Smooth muscle cell of the brain vasculature (primary cell): ENCODE data around the gene C2orf92.

ENCODE experiments used
- DNase-seq: peaks from one replicate; pipeline ENCODE4 v3.0.0-alpha.2; 2012; ENCODE audit warnings: low read depth, low spot score

The C2orf92 gene

DNA sequence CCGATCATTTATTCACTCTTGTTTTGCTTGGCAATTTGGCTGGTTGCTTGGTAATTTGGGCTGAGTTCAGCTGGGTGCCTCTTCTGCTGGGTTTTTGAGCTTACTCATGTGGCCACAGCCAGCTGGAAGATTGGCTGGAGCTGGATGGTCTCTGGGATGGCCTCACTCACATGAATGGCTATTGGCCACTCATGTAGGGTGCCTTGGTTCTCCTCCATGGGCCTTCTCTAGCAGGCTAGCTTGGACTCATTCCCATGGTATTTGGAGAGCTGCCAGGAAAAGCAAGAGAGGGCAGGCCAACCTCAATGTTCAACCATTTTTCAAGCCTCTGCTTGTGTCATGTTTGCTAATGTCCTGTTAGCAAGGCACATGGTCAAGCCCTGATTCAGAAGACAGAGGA, 60.7 kb downstream of the C2orf92 start:
- DNase-seq = no peak

DNA sequence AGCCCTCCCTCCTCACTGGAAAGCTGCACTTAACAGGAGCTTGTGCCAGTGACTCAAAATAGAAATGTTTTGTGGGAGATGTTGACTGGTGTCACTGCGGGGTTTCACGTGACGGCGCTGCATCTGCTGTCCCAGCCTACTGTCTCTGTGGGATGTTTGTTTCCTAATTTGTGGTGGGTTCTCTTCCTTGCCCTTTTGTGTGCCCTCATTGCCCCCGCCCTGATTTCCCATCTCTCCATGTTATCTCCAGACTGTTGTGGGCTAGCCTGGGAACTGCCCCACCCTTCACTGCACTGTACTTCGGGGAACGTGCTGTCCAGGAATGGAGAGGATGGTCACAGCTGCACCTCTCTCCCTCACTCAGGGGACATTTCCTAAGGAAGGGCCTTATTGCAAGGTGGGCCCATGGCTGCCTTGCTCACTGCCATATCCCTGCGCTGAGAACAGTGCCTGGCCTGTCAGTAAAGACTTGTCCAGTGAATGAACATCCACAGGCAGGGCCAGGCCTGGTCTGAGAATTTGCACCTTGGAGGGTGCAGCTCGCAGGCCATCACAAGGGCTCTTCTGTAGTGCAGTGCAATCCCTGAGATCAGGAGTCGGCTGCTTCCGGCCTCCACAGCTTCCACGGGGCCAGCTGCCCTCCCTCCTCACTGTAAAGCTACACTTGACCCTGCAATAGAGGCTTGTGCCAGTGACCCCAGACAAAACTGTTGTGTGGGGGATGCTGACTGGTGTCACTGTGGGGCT, 61.9 kb downstream of the C2orf92 start:
- DNase-seq = no peak

DNA sequence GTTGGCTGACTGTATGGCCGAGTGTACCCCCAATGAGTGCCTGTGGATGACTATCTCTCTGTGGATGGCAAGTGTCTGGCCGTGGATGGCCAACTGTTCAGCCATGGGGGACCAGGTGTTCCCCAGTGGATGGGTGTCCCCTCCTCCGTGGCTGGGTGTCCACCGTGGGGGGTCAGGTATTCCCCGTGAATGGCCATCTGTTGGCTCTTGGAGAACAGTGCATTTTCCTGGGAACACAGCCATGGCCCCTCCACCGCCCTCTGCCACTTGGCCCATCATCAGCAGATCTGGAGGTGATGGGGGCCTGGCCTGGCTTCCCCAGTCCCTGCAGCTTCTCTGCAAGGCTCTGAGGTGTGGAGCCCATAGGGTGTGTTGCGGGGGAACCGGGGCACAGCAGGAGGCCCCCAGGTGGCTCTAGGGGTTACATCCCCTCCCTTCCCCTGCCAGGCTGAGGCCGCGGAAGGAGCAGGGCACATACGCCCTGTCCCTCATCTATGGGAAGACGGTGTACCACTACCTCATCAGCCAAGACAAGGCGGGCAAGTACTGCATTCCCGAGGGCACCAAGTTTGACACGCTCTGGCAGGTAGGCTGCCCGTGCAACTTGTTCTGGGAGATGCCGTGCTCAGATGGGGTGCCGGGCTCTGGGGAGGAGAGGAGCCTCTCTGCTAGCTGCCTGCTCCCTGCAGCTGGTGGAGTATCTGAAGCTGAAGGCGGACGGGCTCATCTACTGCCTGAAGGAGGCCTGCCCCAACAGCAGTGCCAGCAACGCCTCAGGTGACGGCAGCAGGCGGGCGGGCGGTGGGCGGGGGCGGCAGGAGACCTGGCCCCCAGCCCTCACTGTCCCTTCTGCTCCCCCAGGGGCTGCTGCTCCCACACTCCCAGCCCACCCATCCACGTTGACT, 63.2 kb downstream of the C2orf92 start:
- no peak for DNase-seq

DNA sequence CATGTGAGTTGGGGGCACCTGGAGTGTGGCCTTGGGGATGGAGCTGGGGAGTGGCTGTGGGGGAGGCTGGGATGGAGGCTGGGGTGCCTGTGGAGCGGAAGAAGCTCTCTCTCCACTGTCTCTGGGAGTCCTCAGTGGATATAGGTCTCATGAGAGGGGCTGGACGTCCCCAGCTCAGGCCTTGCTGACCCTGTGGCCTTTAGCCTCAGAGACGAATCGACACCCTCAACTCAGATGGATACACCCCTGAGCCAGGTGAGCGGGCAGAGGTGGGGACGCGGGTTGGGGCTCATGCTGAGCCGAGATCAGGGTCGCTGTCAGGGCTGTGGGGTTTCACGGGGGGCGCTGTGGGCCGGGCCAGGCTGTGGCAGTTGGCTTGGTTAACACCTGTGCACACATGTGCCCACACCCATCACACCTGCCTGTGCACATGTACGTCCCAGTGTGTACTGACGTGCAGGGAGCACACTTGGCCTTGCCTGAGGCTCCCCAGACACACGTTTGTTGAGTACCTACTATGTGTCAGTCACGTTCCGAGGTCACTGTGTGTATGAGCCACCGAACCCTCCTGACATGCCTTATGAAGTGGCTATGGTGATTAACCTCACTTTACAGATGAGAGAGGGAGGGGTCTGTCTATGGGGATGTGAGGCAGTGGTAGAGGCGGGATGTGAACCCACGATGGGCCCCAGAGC, 64.0 kb downstream of the C2orf92 start:
- DNase-seq = no peak

DNA sequence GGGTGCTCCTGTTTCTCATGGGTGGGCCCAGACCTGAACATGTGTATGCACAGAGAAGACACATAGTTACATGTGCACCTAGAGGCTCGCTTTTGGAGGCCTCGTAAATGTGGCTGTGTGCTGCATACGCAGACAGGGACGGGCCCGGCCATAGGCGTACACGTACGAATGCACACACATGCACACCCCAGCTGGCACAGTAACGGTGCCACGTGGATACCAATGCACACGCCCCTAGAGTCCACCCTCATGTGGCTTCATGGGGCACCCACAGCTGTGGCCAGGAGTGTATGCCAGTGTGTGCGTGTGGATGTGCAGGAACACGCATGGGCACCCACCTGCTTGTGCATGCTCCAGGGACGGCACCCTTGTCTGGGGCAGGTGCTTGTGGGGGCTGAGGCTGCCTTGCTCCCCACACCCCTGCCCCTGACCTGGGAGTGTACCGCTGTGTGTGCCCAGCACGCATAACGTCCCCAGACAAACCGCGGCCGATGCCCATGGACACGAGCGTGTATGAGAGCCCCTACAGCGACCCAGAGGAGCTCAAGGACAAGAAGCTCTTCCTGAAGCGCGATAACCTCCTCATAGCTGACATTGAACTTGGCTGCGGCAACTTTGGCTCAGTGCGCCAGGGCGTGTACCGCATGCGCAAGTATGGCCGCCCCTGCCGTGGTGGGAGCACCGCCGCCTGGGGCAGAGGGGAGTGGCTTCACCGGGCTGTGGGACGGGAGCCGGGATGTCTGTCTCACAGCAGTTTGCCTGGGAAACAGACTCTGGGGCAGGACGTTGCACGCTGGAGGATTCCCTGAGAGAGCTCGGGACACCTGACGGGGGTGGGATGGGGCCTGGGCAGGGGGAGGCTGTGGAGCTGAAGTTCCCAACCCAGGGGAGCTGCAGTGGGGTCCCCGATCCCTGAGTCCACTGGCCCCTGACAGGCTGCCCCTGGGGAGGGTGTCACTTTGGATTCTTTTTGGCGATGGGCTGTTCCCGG, 64.8 kb downstream of the C2orf92 start:
- DNase-seq = no peak

DNA sequence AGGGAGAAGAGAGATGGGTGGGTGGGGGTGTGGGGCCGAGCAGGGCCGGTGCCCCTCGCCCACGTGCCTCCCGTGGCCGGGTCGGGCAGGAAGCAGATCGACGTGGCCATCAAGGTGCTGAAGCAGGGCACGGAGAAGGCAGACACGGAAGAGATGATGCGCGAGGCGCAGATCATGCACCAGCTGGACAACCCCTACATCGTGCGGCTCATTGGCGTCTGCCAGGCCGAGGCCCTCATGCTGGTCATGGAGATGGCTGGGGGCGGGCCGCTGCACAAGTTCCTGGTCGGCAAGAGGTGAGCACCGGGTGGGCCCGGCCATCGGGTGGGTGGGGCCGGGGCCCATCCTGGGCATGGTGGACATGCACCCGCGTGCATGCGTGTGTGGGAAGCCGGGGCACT, 65.6 kb downstream of the C2orf92 start:
- DNase-seq = no peak

DNA sequence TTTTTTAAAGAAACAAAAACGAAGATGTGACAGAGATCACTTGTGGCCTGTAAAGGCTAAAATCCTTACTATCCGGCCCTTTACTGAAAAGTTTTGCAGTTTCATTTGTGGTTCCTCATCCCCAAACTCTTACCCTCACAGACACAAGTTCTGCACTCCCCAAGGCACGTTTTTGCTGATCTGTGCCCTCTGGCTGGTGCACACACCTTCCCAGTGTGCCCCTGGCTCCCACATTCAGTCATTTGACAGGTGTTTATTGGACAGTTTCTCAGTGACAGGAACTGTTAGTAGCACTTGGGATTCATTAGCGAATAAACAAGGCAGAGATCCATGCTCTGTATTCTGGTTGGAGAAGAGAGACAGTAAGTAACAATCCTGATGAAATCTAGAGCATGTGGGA, 66.7 kb downstream of the C2orf92 start:
- DNase-seq = no peak

DNA sequence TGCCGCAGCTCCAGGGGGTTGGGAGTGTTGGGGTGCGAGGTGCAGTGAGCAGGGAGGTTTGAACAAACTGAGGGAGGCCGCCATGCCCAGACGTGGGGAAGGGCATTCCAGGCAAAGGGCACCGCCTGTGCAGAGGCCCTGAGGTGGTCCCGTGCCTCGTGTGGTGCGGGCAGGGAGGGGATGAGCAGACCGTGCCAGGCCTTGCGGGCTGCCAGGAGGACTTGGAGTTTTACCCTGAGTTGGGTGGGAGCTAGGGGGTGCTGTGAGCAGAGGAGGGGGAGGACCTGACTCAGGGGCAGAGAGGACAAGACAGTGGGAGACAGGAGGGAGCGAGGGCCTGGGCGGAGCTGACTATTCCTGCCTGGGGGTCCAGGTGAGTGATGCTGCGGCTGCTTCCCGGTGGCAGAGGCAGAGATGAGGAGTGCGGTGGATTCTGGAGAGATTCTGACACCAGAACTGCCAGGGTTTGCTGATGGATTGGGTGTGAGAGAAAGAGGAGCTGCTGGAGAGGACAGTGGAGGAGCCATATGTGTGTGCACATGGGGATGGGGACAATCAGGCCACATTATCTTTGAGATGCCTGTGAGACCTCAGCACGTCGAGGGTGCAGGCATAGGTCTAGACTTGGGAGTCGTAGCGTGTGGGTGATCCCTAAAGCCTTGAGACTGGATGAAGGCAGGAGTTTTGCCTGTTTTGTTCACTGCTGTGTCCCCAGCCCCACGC, 67.3 kb downstream of the C2orf92 start:
- DNase-seq = no peak

DNA sequence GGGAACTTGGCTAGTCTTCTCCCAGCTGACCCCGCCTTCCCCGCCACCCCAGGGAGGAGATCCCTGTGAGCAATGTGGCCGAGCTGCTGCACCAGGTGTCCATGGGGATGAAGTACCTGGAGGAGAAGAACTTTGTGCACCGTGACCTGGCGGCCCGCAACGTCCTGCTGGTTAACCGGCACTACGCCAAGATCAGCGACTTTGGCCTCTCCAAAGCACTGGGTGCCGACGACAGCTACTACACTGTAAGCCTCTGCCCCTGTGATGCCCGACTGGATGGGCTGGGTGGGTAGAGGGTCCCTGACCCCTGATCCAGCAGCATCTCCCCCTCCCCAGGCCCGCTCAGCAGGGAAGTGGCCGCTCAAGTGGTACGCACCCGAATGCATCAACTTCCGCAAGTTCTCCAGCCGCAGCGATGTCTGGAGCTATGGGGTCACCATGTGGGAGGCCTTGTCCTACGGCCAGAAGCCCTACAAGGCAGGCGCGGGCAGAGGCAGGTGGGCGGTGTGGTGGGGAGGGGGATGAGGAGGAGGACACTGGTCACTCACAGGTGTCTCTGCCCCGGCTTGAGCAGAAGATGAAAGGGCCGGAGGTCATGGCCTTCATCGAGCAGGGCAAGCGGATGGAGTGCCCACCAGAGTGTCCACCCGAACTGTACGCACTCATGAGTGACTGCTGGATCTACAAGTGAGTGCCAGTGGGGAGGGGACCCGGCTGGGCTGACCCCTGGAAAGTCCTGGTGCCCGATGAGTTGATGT, 68.1 kb downstream of the C2orf92 start:
- DNase-seq = no peak

DNA sequence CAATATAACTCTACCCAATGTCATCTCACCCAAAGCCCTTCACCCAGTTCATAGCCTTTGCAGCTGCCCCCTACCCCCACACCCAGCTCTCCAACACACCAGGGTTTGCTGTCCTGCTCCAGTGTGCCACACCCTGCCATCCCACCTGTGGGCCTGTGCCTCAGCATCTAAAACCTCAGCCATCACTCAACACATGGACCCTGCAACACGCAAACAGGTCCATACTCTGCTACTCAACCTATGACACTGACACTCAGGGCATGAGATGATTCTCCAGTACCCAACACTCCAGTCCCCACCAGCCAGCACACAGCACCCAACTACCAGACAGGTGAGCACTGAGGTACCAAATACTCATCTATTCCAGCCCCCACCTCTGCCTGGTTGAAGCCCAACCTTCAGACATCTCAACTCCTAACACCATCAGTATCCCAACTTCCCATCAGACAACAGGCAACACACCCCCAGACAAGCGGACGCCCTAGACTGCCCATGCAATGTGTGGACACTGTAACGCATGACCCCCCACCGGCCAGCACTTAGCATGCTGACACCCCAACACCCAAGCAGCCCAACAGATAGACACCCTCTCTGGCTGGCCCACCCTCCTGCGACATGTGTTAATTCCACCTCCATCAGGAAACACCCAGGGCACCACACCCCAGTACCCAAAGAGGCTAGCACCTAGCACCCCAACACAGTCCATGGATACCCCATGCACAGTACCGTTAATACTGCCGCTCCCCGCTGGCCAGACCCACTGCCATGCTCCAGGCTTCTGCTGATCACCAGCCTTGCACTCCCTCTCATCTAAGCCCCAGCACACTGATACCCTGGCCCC, 68.9 kb downstream of the C2orf92 start:
- DNase-seq = no peak

DNA sequence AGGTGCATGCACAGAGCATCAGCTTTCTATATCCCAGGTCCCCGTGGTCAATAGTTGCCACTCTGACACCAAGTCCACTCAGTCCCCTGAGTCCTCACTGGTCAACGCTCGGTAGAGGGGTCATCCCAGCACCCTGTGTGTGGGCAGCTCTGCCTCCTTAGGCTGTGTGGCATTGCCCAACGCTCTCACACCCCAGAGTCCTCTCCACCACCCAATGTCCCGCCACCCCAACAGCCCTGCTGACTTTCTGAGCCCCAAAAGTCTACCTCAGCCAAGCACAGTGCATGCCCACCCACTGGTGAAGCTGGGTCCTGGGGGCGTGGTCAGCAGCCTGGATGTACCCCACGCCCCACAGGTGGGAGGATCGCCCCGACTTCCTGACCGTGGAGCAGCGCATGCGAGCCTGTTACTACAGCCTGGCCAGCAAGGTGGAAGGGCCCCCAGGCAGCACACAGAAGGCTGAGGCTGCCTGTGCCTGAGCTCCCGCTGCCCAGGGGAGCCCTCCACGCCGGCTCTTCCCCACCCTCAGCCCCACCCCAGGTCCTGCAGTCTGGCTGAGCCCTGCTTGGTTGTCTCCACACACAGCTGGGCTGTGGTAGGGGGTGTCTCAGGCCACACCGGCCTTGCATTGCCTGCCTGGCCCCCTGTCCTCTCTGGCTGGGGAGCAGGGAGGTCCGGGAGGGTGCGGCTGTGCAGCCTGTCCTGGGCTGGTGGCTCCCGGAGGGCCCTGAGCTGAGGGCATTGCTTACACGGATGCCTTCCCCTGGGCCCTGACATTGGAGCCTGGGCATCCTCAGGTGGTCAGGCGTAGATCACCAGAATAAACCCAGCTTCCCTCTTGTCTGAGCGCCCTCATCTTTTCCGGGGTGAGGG, 69.7 kb downstream of the C2orf92 start:
- no peak for DNase-seq

DNA sequence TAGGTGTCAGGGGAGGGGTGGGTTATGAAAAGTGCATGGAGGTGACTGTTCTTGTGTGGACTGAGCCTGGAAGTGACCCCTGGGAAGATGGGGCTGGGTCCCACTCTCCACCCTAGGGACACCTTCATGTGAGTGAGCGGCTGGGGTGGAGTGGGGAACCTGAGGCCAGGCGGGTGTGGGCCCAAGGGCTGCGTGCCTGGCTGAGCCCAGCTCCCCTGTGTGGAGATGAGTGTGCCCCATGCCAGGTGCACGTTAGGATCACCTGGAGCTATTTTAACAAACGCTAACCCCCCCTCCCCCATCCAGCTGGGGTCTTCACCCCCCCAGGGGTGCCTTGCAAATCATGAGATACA, 70.4 kb downstream of the C2orf92 start:
- DNase-seq = no peak

DNA sequence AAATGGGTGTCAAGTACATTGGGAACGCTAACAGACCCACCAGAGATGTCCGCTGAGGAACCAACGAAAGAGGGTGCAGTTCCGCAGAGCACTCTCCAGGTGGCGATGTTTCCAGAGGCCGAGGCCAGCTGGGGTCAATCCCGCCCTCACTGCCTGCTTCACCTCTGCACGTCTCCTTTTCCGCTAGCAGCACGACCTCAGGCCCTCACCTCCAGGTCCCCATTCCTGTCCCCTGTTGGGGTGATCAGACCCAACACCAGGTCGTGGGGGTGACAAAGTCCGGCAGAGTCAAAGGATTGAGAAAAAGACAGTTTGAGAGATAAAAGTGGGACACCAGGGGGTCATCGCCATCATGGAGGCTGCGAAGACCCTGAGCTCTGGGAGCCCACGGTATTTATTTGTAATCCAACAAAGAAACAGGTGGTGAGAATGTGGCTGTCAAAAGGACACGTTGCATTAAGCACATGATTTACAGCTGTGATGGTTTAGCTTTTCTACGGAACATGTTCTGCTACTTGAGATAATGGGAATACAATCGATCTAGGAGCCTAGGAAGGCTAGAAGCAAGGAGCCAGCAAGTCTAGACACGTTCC, 71.2 kb downstream of the C2orf92 start:
- no peak for DNase-seq

DNA sequence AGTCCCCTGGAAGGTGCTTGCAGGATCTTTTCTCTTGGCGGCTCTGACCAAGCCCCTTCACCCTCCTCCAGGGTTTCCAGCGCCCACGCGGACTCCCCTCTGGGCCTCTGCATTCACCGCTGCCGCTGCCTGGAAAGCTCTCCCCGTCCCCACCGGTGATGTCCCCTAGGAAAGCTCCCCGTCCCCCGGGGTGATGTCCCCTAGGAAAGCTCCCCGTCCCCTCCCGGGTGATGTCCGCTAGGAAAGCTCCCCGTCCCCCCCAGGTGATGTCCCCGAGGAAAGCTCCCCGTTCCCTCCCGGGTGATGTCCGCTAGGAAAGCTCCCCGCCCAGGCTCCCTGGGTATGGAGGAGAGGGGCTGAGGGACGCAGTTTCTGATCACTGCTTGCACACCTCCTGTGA, 71.7 kb downstream of the C2orf92 start:
- no peak for DNase-seq

DNA sequence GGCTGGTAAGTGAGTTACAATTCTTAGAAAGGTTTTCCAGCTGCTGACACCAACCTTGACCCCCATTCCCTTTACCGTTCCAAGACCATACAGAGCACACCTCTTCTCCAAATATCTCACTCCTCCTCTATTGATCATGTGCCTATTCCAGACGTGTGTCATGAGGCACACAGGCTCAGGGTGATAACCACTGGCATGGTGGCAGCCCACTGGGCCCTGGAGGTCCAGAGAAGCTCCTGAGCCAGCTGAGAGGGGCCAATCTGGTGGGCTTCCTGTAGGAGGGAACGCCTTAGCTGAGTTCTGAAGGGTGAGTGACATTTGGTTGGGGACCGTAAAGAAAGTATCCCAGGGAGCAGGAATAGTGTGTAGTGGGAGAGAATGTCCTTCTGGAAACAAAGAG, 72.2 kb downstream of the C2orf92 start:
- no peak for DNase-seq

DNA sequence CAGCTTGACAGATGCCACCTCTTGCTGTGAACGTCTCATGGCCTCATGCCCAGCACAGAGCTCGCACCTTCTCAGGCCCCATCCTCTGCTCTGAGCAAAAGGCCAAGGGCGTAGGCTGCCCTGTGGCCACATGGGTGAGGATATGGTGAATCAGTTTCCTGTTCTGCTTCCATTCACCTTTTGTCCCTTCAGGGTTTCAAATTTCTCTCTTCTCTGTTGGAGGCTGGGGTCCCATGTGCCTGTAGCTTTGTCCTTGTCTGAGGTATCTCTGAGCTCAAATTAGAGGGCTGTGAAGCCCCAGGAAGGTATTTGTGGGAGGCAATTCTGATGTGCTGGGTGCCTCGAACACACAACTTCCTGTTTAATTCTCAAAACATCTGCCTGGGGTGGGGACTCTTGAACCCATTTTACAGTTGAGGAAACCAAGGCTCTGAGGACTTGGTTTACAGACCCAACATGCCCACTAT, 72.9 kb downstream of the C2orf92 start:
- no peak for DNase-seq

DNA sequence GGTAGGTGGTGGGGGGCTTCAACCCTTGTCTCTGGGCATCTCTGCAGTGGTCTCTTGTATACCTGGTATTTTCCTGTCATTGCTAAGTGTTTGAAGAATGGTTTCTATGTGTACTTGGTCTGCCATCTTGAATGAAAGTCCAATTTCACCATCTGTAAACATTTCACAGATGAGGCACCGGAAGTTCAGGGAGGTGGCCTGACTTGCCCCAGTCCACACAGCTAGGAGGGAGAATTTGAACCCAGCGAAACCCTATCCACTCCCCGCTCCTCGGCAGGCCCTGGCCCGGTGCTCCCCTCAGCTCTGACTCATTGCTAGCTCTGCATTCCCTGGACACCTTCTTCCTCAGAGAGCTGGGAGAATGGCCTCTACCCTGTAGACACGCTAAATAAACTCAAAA, 74.4 kb downstream of the C2orf92 start:
- DNase-seq = no peak
